CD4-positive, alpha-beta T cell (primary cell): ENCODE measurements around the gene PLEK. TPM values are rescaled to one million over a fixed set of nuclear protein-coding genes. Genes with fewer than 3 reads are reported as not detected.

Experiments used
- ATAC-seq: fragments of 200-7000 bp; cut with Tn5 transposase; one replicate; pipeline ENCODE4 v1.10.0; 2022; ENCODE audit warnings: mild to moderate bottlenecking; ENCODE audit not compliant: poor library complexity
- CTCF ChIA-PET: fragments of 350-600 bp; sonication (Branson Sonifier 250); formaldehyde crosslinking; loops from one replicate; lab custom pipeline; 2021; ENCODE audit warnings: antibody characterized with exemption, inconsistent platforms; lab: Charles Lee
- POLR2A ChIA-PET: fragments of 350-600 bp; sonication (Branson Sonifier 250); formaldehyde crosslinking; loops from one replicate; lab custom pipeline; 2021; ENCODE audit warnings: antibody characterized with exemption, inconsistent platforms; lab: Charles Lee
- DNase-seq, 14 experiments: peaks; one replicate each; pipeline ENCODE4 v3.0.0-alpha.2; 2013 to 2020; ENCODE audit warnings: mixed read lengths in 2 of 14
- H3K27ac ChIP-seq, 2 donors: one replicate each; pipeline versions ENCODE4 v1.5.1 to v1.7.0; 2013; ENCODE audit warnings: low read length in 2 of 2, low read depth in 1 of 2, mild to moderate bottlenecking in 1 of 2
- H3K27me3 ChIP-seq, 2 experiments: 1 replicate in 1 of 2; 2 replicates in 1 of 2; pipeline versions ENCODE4 v1.6.1 to v1.7.0; 2013; ENCODE audit warnings: low read length in 2 of 2, control low read depth in 1 of 2, mild to moderate bottlenecking in 1 of 2, moderate library complexity in 1 of 2; ENCODE audit not compliant: insufficient read depth in 2 of 2, control insufficient read depth in 1 of 2
- H3K36me3 ChIP-seq: one replicate; pipeline ENCODE4 v1.6.1; 2013; ENCODE audit warnings: low read length, control low read depth; ENCODE audit not compliant: insufficient read depth
- H3K4me1 ChIP-seq: one replicate; pipeline ENCODE4 v1.6.1; 2013; ENCODE audit warnings: low read length, control low read depth; ENCODE audit not compliant: insufficient read depth
- H3K4me3 ChIP-seq: one replicate; pipeline ENCODE4 v1.5.1; 2013; ENCODE audit warnings: mild to moderate bottlenecking, low read length, moderate library complexity
- H3K9me3 ChIP-seq, 2 experiments: 1 replicate in 1 of 2; 2 replicates in 1 of 2; pipeline versions ENCODE4 v1.6.1 to v1.7.0; 2013; ENCODE audit warnings: low read length in 2 of 2, mild to moderate bottlenecking in 2 of 2, control low read depth in 1 of 2, moderate library complexity in 1 of 2; ENCODE audit not compliant: control insufficient read depth in 1 of 2, insufficient read depth in 1 of 2
- H3K27ac Mint-ChIP-seq: one replicate; pipeline ENCODE4 v1.8.0; 2020; ENCODE audit warnings: mixed read lengths
- H3K27me3 Mint-ChIP-seq: one replicate; pipeline ENCODE4 v1.8.0; 2021; ENCODE audit warnings: mixed read lengths
- H3K36me3 Mint-ChIP-seq: one replicate; pipeline ENCODE4 v1.8.0; 2021; ENCODE audit warnings: low read depth, mixed read lengths
- H3K4me1 Mint-ChIP-seq: one replicate; pipeline ENCODE4 v1.8.0; 2021; ENCODE audit warnings: low read depth, mixed read lengths
- H3K4me3 Mint-ChIP-seq: one replicate; pipeline ENCODE4 v1.8.0; 2020; ENCODE audit warnings: mild to moderate bottlenecking, mixed read lengths
- H3K9me3 Mint-ChIP-seq: one replicate; pipeline ENCODE4 v1.8.0; 2020; ENCODE audit warnings: mixed read lengths
- intact Hi-C, 2 experiments: fragments of 100-400 bp; cut with DNase I in 1 of 2; cut with micrococcal nuclease in 1 of 2; formaldehyde crosslinking; loops; one replicate each; pipeline versions ENCODE4 v1.15.1 to v1.9.0; 2023 to 2025; cut with DNase I, micrococcal nuclease
- total RNA-seq, 174 experiments: library from RNA in 2 of 174; stranded (reverse) in 2 of 174; gene quantifications; one replicate each; pipeline ENCODE4 v1.2.3 and lab custom pipeline; 2021 to 2026
- TF ChIP-seq, protein P1 (sequence below): fragments of 200-600 bp; IDR thresholded peaks from one replicate; pipeline ENCODE4 v1.8.0; 2022; ENCODE audit warnings: antibody characterized with exemption, mild to moderate bottlenecking

Gene PLEK
- total RNA-seq, 2 experiments from 2014 or later, result 5.3 to 6.3 TPM

DNA sequence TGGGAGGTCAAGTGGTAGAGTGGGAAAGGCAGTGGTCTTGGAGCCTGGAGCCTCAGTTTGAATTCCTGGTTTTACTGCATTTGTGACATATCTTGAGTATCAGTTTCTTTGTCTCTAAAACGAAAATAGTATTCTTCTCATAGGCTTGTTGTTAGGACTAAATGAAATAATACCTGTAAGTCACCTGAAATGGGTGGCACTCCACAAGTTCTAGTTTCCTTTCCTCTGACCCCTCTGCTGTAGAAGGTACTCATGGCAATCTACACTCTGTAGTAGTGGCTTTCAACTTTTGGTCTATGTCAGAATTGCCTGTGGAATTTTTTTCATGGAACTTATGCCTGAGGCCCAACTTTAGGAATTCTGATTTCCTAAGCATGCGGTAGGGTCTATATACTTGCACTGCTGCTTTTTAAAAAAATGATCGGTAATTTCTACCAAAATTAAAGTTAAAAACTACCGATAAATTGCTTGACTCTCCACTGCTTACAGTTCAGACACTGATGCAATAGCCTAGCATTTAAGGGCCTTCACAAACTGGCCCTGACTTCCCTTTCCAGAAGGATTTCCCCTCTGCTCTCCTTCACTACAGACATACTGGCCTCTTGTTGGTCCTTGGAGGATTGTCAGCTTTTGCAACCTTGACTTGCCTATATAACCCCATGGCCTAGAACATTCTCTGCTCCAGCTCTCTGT is 47.2 kb downstream of the PLEK start:
- Mint-ChIP-seq H3K27ac (no peak overlapping the region), H3K27me3 (peaks cover under 1% of the 10 kb centered on the region), H3K4me3 (no peak overlapping the region), H3K9me3 (peaks cover 4% of the 10 kb centered on the region), H3K36me3 (no peaks in the 10 kb centered on the region), H3K4me1 (no peaks in the 10 kb centered on the region)
- Histone ChIP-seq H3K4me3 (no peak overlapping the region), H3K36me3 (no peaks in the 10 kb centered on the region), H3K27me3 (no peaks in the 10 kb centered on the region), H3K9me3 (no peaks in the 10 kb centered on the region), H3K27ac (peak overlapping the region in 1 of 2 donors; percentile 4), H3K4me1 (peaks cover 4% of the 10 kb centered on the region)
- ChIA-PET CTCF (no interaction called here), POLR2A (interaction anchor here (0.8 kb wide), 1 partner anchor 12 kb away, joined by 3 read pairs; no protein-coding TSS in a partner anchor)
- DNase-seq (peak in 1 of 14 experiments; percentile 29), ATAC-seq (no peak)
- TF ChIP-seq, protein P1, sequence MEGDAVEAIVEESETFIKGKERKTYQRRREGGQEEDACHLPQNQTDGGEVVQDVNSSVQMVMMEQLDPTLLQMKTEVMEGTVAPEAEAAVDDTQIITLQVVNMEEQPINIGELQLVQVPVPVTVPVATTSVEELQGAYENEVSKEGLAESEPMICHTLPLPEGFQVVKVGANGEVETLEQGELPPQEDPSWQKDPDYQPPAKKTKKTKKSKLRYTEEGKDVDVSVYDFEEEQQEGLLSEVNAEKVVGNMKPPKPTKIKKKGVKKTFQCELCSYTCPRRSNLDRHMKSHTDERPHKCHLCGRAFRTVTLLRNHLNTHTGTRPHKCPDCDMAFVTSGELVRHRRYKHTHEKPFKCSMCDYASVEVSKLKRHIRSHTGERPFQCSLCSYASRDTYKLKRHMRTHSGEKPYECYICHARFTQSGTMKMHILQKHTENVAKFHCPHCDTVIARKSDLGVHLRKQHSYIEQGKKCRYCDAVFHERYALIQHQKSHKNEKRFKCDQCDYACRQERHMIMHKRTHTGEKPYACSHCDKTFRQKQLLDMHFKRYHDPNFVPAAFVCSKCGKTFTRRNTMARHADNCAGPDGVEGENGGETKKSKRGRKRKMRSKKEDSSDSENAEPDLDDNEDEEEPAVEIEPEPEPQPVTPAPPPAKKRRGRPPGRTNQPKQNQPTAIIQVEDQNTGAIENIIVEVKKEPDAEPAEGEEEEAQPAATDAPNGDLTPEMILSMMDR, result no peak
- intact Hi-C loops, result no loop called here

DNA sequence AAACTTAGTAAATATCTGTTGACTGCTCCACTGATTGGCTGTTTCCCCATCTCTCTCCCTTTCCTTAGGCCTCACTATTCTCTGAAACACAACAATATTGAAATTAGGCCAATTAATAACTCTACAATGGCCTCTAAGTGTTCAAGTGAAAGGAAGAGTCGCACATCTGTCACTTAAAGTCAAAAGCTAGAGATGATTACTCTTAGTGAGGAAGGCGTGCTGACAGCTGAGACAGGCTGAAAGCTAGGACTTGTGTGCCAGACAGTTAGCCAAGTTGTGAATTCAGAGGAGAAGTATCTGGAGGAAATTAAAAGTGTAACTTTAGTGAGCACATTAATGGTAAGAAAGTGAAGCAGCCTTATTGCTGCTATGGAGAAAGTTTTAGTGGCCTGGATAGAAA is 48.4 kb downstream of the PLEK start:
- intact Hi-C loops, result no loop called here
- no peaks in the 10 kb centered on the region for H3K9me3 Mint-ChIP-seq
- ChIA-PET POLR2A (interaction anchor here (0.6 kb wide), 1 partner anchor 79 kb away, joined by 3 read pairs; no protein-coding TSS in a partner anchor), CTCF (no interaction called here)
- Histone ChIP-seq H3K4me1 (peaks cover 10% of the 10 kb centered on the region), H3K9me3 (no peaks in the 10 kb centered on the region), H3K27ac (no peak overlapping the region), H3K4me3 (no peak overlapping the region), H3K27me3 (no peaks in the 10 kb centered on the region), H3K36me3 (no peaks in the 10 kb centered on the region)
- no peaks in the 10 kb centered on the region for H3K4me1 Mint-ChIP-seq
- H3K27me3 Mint-ChIP-seq, result no peaks in the 10 kb centered on the region
- no peaks in the 10 kb centered on the region for H3K36me3 Mint-ChIP-seq
- no peak for DNase-seq
- no peak for ATAC-seq
- H3K4me3 Mint-ChIP-seq, result no peak overlapping the region
- TF ChIP-seq, protein P1, result no peak
- no peak overlapping the region for H3K27ac Mint-ChIP-seq

DNA sequence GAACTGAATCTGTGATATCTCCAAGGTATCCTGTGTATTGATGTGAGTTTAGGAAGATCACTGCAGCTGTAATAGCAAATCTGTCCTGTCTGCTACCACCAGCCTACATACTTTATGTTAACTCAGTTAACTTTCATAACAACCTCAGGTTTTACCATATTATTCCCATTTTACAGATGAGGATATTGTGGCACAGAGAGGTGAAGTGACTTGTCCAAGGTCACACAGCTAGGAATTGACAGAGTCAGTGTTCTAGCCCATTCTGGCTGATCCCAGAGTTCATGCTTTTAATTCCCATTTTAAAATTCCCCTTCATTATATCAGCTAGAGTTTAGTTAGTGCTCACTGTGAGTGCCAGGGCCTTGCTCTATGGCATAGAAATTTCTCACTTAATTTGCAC is 49.4 kb downstream of the PLEK start:
- no peaks in the 10 kb centered on the region for H3K9me3 Mint-ChIP-seq
- H3K27me3 Mint-ChIP-seq, result no peaks in the 10 kb centered on the region
- no peak overlapping the region for H3K27ac ChIP-seq
- H3K27me3 ChIP-seq, result no peaks in the 10 kb centered on the region
- no peak for DNase-seq
- H3K36me3 Mint-ChIP-seq, result no peaks in the 10 kb centered on the region
- no peaks in the 10 kb centered on the region for H3K4me1 Mint-ChIP-seq
- intact Hi-C loops, result no loop called here
- H3K36me3 ChIP-seq, result no peaks in the 10 kb centered on the region
- no peak for ATAC-seq
- ChIA-PET POLR2A (no interaction called here), CTCF (interaction anchor here (0.6 kb wide), 1 partner anchor 120 kb away, joined by 3 read pairs; no protein-coding TSS in a partner anchor)
- H3K4me3 ChIP-seq, result no peak overlapping the region
- no peaks in the 10 kb centered on the region for H3K9me3 ChIP-seq
- TF ChIP-seq, protein P1, result no peak
- H3K27ac Mint-ChIP-seq, result no peak overlapping the region
- no peak overlapping the region for H3K4me3 Mint-ChIP-seq
- peaks cover 16% of the 10 kb centered on the region for H3K4me1 ChIP-seq
